ENCODE results near the gene TSC22D2.

Gene TSC22D2

GRCh38 chr3:150362515-150363302, 45.4 kb upstream of the TSC22D2 start:
- Histone ChIP-seq H3K4me3 (ENCODE audit: low read length) (no peak overlapping the region), H3K36me3 (ENCODE audit: control insufficient read depth, low read length) (no peaks in the 10 kb centered on the region), H3K27ac (ENCODE audit: low read depth, low read length) (no peak overlapping the region), H3K9me2 (replicated peaks; ENCODE audit: control insufficient read depth, low read length) (no peaks in the 10 kb centered on the region), H3K4me2 (ENCODE audit: low read length) (no peak overlapping the region), H3K4me1 (ENCODE audit: control insufficient read depth, low read length) (peaks cover 7% of the 10 kb centered on the region; the same call in 1 of the 2 replicates), H3K9me3 (ENCODE audit: control insufficient read depth, insufficient read depth, low read length) (no peaks in the 10 kb centered on the region), H3F3A (ENCODE audit: control insufficient read depth, insufficient read depth) (no peaks in the 10 kb centered on the region), H3K27me3 (ENCODE audit: control insufficient read depth, low read length) (no peaks in the 10 kb centered on the region), H4K20me1 (ENCODE audit: control insufficient read depth, insufficient read depth, low read depth, low read length) (no peaks in the 10 kb centered on the region), H3K79me2 (ENCODE audit: control insufficient read depth, low read length) (no peaks in the 10 kb centered on the region)
- TF ChIP-seq EZH2phosphoT487 (IDR thresholded peaks at IDR 0.05; ENCODE audit: borderline replicate concordance, low read length), result no peak
- TF ChIP-seq CTCF (IDR thresholded peaks at IDR 0.05; ENCODE audit: low read depth, low read length, poor library complexity, severe bottlenecking), result no peak

- H3K27me3 ChIP-seq (ENCODE audit: control insufficient read depth, low read length), result no peaks in the 10 kb centered on the region
- H3K4me3 ChIP-seq (ENCODE audit: low read length), result no peak overlapping the region
- no peaks in the 10 kb centered on the region for H3K79me2 ChIP-seq (ENCODE audit: control insufficient read depth, low read length)
- H3K27ac ChIP-seq (ENCODE audit: low read depth, low read length), result no peak overlapping the region
- TF ChIP-seq EZH2phosphoT487 (IDR thresholded peaks at IDR 0.05; ENCODE audit: borderline replicate concordance, low read length) (no peak), CTCF (IDR thresholded peaks at IDR 0.05; ENCODE audit: low read depth, low read length, poor library complexity, severe bottlenecking) (no peak)
- no peaks in the 10 kb centered on the region for H3K36me3 ChIP-seq (ENCODE audit: control insufficient read depth, low read length)
- H3K9me2 ChIP-seq (replicated peaks; ENCODE audit: control insufficient read depth, low read length), result no peaks in the 10 kb centered on the region
- no peaks in the 10 kb centered on the region for H3K9me3 ChIP-seq (ENCODE audit: control insufficient read depth, insufficient read depth, low read length)
- H4K20me1 ChIP-seq (ENCODE audit: control insufficient read depth, insufficient read depth, low read depth, low read length), result no peaks in the 10 kb centered on the region
- no peak overlapping the region for H3K4me2 ChIP-seq (ENCODE audit: low read length)
- no peaks in the 10 kb centered on the region for H3F3A ChIP-seq (ENCODE audit: control insufficient read depth, insufficient read depth)
- peaks cover 7% of the 10 kb centered on the region; the same call in 1 of the 2 replicates for H3K4me1 ChIP-seq (ENCODE audit: control insufficient read depth, low read length)
Measured at GRCh38 chr3:150363420-150363819, 44.7 kb upstream of the TSC22D2 start.

- Histone ChIP-seq H3K27me3 (ENCODE audit: control insufficient read depth, low read length) (no peaks in the 10 kb centered on the region), H3K36me3 (ENCODE audit: control insufficient read depth, low read length) (no peaks in the 10 kb centered on the region), H3K79me2 (ENCODE audit: control insufficient read depth, low read length) (no peaks in the 10 kb centered on the region), H3K4me1 (ENCODE audit: control insufficient read depth, low read length) (peaks cover 9% of the 10 kb centered on the region; the same call in 1 of the 2 replicates), H4K20me1 (ENCODE audit: control insufficient read depth, insufficient read depth, low read depth, low read length) (no peaks in the 10 kb centered on the region), H3K9me2 (replicated peaks; ENCODE audit: control insufficient read depth, low read length) (no peaks in the 10 kb centered on the region), H3K4me3 (ENCODE audit: low read length) (no peak overlapping the region), H3K4me2 (ENCODE audit: low read length) (no peak overlapping the region), H3K27ac (ENCODE audit: low read depth, low read length) (no peak overlapping the region), H3F3A (ENCODE audit: control insufficient read depth, insufficient read depth) (no peaks in the 10 kb centered on the region), H3K9me3 (ENCODE audit: control insufficient read depth, insufficient read depth, low read length) (no peaks in the 10 kb centered on the region)
- TF ChIP-seq EZH2phosphoT487 (IDR thresholded peaks at IDR 0.05; ENCODE audit: borderline replicate concordance, low read length), result no peak
- TF ChIP-seq CTCF (IDR thresholded peaks at IDR 0.05; ENCODE audit: low read depth, low read length, poor library complexity, severe bottlenecking), result no peak
Measured at GRCh38 chr3:150365132-150365604, 42.9 kb upstream of the TSC22D2 start.

All from DOHH2 (cell line).